IMR-90 (cell line): ENCODE results near the gene TMEM259. TPM values are rescaled to one million over a fixed set of nuclear protein-coding genes. Genes with fewer than 3 reads are reported as not detected.

Experiments used
- ATAC-seq: fragments of 200-7000 bp; cut with Tn5 transposase; 2 replicates; pipeline ENCODE4 v1.9.1; 2020; ENCODE audit warnings: low read depth, mild to moderate bottlenecking, moderate library complexity
- BruUV-seq: library from RNA; stranded (reverse); fragments of 400-500 nt; replicated peaks from 2 replicates; lab custom pipeline; 2021; lab: Mats Ljungman, UMichigan
- CTCF ChIA-PET: fragments of 300-600 bp; formaldehyde crosslinking; extraction: SDS; loops from one replicate; lab custom pipeline; 2021; ENCODE audit warnings: antibody characterized with exemption; lab: Yijun Ruan, JAX
- POLR2A ChIA-PET: fragments of 300-600 bp; sonication (Branson Sonifier 250); formaldehyde crosslinking; loops from one replicate; lab custom pipeline; 2022; ENCODE audit warnings: antibody characterized with exemption; ENCODE audit not compliant: unreplicated experiment; lab: Charles Lee
- DNase-seq: peaks from one replicate; pipeline ENCODE4 v3.0.0; 2013
- H2AFZ ChIP-seq: replicated peaks from 2 replicates; pipeline ENCODE3; 2013; ENCODE audit warnings: low read length, mild to moderate bottlenecking; ENCODE audit not compliant: poor library complexity
- H2AK5ac ChIP-seq: 2 replicates; pipeline ENCODE4 v1.6.1; 2013; ENCODE audit warnings: low read depth, low read length, inconsistent platforms
- H2AK9ac ChIP-seq: replicated peaks from 2 replicates; pipeline ENCODE3; 2013; ENCODE audit warnings: mild to moderate bottlenecking, low read depth, low read length, moderate library complexity; ENCODE audit not compliant: poor library complexity
- H2BK120ac ChIP-seq: 2 replicates; pipeline ENCODE4 v1.6.1; 2013; ENCODE audit warnings: low read depth, low read length, inconsistent platforms
- H2BK15ac ChIP-seq: 3 replicates; pipeline ENCODE4 v1.6.1; 2013; ENCODE audit warnings: low read depth, low read length, inconsistent platforms
- H2BK20ac ChIP-seq: 2 replicates; pipeline ENCODE4 v1.6.1; 2013; ENCODE audit warnings: low read depth, mild to moderate bottlenecking, inconsistent platforms, low read length, moderate library complexity
- H2BK5ac ChIP-seq: 2 replicates; pipeline ENCODE4 v1.6.1; 2013; ENCODE audit warnings: mild to moderate bottlenecking, low read depth, low read length, inconsistent platforms; ENCODE audit not compliant: poor library complexity, severe bottlenecking
- H3K14ac ChIP-seq: replicated peaks from 2 replicates; pipeline ENCODE4 v1.6.1; 2013; ENCODE audit warnings: low read depth, low read length, inconsistent platforms
- H3K18ac ChIP-seq: 2 replicates; pipeline ENCODE4 v1.6.1; 2013; ENCODE audit warnings: low read depth, low read length, control low read depth
- H3K23ac ChIP-seq: 2 replicates; pipeline ENCODE4 v1.6.1; 2013; ENCODE audit warnings: low read depth, low read length, inconsistent platforms
- H3K27ac ChIP-seq: 2 replicates; pipeline ENCODE4 v1.5.1; 2013; ENCODE audit warnings: mild to moderate bottlenecking, control low read depth, low read length; ENCODE audit not compliant: insufficient read depth
- H3K27me3 ChIP-seq: 2 replicates; pipeline ENCODE4 v1.6.1; 2013; ENCODE audit warnings: low read length; ENCODE audit not compliant: control insufficient read depth, insufficient read depth
- H3K36me3 ChIP-seq: 2 replicates; pipeline ENCODE4 v1.6.1; 2013; ENCODE audit warnings: low read length, mixed read lengths; ENCODE audit not compliant: control insufficient read depth, insufficient read depth
- H3K4ac ChIP-seq: 2 replicates; pipeline ENCODE4 v1.6.1; 2013; ENCODE audit warnings: low read depth, low read length, inconsistent platforms
- H3K4me1 ChIP-seq: 2 replicates; pipeline ENCODE4 v1.6.1; 2013; ENCODE audit warnings: low read length, mixed read lengths; ENCODE audit not compliant: control insufficient read depth, insufficient read depth
- H3K4me2 ChIP-seq: 2 replicates; pipeline ENCODE4 v1.6.1; 2013; ENCODE audit warnings: low read depth, mild to moderate bottlenecking, control low read depth, low read length, moderate library complexity
- H3K4me3 ChIP-seq: 2 replicates; pipeline ENCODE4 v1.5.1; 2013; ENCODE audit warnings: low read depth, mild to moderate bottlenecking, control low read depth, low read length, moderate library complexity; ENCODE audit not compliant: insufficient read depth
- H3K56ac ChIP-seq: 2 replicates; pipeline ENCODE4 v1.6.1; 2013; ENCODE audit warnings: low read length, inconsistent platforms; ENCODE audit not compliant: insufficient read depth; ENCODE audit errors: extremely low read depth
- H3K79me1 ChIP-seq, 2 experiments: 2 replicates each; pipeline ENCODE4 v1.6.1; 2013; ENCODE audit warnings: low read length in 2 of 2, inconsistent platforms in 1 of 2, low read depth in 1 of 2
- H3K9ac ChIP-seq: 2 replicates; pipeline ENCODE4 v1.6.1; 2013; ENCODE audit warnings: low read depth, low read length, control low read depth
- H3K9me1 ChIP-seq: 2 replicates; pipeline ENCODE4 v1.6.1; 2013; ENCODE audit warnings: low read length, inconsistent platforms; ENCODE audit not compliant: insufficient read depth
- H3K9me3 ChIP-seq: 2 replicates; pipeline ENCODE4 v1.6.1; 2013; ENCODE audit warnings: low read length; ENCODE audit not compliant: control insufficient read depth, insufficient read depth
- H4K20me1 ChIP-seq: 2 replicates; pipeline ENCODE4 v1.6.1; 2013; ENCODE audit warnings: low read length, inconsistent platforms; ENCODE audit not compliant: insufficient read depth
- H4K5ac ChIP-seq: 2 replicates; pipeline ENCODE4 v1.6.1; 2013; ENCODE audit warnings: mild to moderate bottlenecking, low read depth, low read length, control low read depth
- H4K8ac ChIP-seq, 2 experiments: 2 replicates each; pipeline ENCODE4 v1.6.1; 2013; ENCODE audit warnings: low read depth in 2 of 2, low read length in 2 of 2, control low read depth in 1 of 2, inconsistent platforms in 1 of 2
- H4K91ac ChIP-seq: 2 replicates; pipeline ENCODE4 v1.6.1; 2013; ENCODE audit warnings: low read depth, low read length, inconsistent platforms; ENCODE audit not compliant: insufficient read depth
- FOS ChIP-seq: fragments of 150-350 bp; IDR thresholded peaks from 2 replicates; pipeline ENCODE4 v1.6.1; 2016; ENCODE audit warnings: low read depth, low read length
- MAFK ChIP-seq: IDR thresholded peaks from 2 replicates; pipeline ENCODE4 v1.6.1; 2012; ENCODE audit warnings: low read depth, low read length, improper control_type of control experiment
- RCOR1 ChIP-seq: IDR thresholded peaks from 2 replicates; pipeline ENCODE4 v1.6.1; 2012; ENCODE audit warnings: mild to moderate bottlenecking, low read length, improper control_type of control experiment; ENCODE audit not compliant: insufficient replicate concordance
- RFX5 ChIP-seq: IDR thresholded peaks from 2 replicates; pipeline ENCODE4 v1.8.0; 2012; ENCODE audit warnings: low read depth, mild to moderate bottlenecking, low read length, moderate library complexity
- WGBS, 2 experiments: methylation state at CpG; one replicate each; pipeline versions ENCODE4 v1.1.5 to v1.1.7; 2013; ENCODE audit warnings: missing lambda C conversion rate in 2 of 2; ENCODE audit not compliant: insufficient read length in 1 of 2; ENCODE audit errors: extremely low coverage in 2 of 2; 5-methylcytosine and 5-hydroxymethylcytosine counted together
- dilution Hi-C: fragments of 300-500 bp; cut with HindIII; formaldehyde crosslinking; loops from one replicate; pipeline ENCODE4 v1.14.3; 2018; ENCODE audit warnings: low sequenced_read_pairs; ENCODE audit not compliant: unreplicated experiment
- in situ Hi-C: fragments of 300-500 bp; cut with MboI; formaldehyde crosslinking; loops from 3 replicates; pipeline ENCODE4 v1.14.3; 2019; ENCODE audit warnings: low sequenced_read_pairs, inconsistent platforms, mixed read lengths
- intact Hi-C: fragments of 100-400 bp; cut with micrococcal nuclease; formaldehyde crosslinking; loops from 2 replicates; pipeline ENCODE4 v1.10.0; 2022
- polyA plus RNA-seq, 3 experiments: library from polyadenylated mRNA; depleted of rRNA; stranded (reverse); fragments of >200 nt; gene quantifications; 2 replicates each; pipeline ENCODE4 v1.2.3, GENCODE V29; 2012; ENCODE audit warnings: low replicate concordance in 1 of 3
- total RNA-seq: library from RNA; depleted of rRNA; stranded (reverse); fragments of >200 nt; gene quantifications from 2 replicates; pipeline ENCODE4 v1.2.3, GENCODE V29; 2012
- TF ChIP-seq, protein P1 (sequence below): fragments of 150-350 bp; IDR thresholded peaks from 2 replicates; pipeline ENCODE4 v1.6.1; 2017; ENCODE audit warnings: mild to moderate bottlenecking, antibody characterized with exemption, low read length, low read depth

Gene TMEM259
- total and polyA plus RNA-seq, 2 of the 4 experiments (the other 2 are of a cell fraction): 22.6 to 153 TPM

DNA sequence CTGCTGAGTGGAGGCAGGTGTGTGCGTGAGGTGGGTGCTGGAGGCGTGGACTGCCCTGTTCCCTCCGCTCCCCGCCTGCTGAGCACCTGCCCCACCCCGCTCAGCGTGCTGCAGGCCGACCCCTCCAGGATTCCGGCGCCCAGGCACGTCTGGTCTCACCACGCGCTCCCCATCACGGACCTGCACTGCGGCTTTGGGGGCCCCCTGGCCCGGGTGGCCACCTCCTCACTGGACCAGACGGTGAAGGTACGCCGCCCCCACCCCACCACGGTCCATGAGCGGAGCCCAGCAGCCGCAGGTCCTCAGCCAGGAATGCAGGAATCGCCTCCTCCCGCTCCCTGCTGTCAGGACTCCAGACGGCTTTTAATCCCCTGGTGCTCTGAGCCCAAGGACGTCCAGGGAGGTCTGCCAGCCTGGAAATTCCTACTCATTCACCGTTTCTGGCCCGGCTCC lies 30.8 kb downstream of the TMEM259 start:
- DNase-seq: no peak
- Histone ChIP-seq H4K5ac (no peak overlapping the region), H3K9me3 (no peaks in the 10 kb centered on the region), H3K4me2 (no peak overlapping the region), H2BK15ac (no peak overlapping the region), H3K9ac (no peak overlapping the region), H2AK5ac (no peak overlapping the region), H4K91ac (no peak overlapping the region), H3K4me1 (no peaks in the 10 kb centered on the region; the same call in 1 of the 2 replicates), H3K14ac (no peak overlapping the region), H2BK120ac (no peak overlapping the region), H3K23ac (no peak overlapping the region), H3K27ac (no peak overlapping the region), H2BK20ac (no peak overlapping the region), H4K8ac (no peak overlapping the region), H3K4me3 (no peak overlapping the region), H2AK9ac (no peak overlapping the region), H4K20me1 (peaks cover 3% of the 10 kb centered on the region), H3K56ac (no peak overlapping the region), H3K79me1 (peaks cover 0 to 19% of the 10 kb centered on the region in 2 experiments; a peak in 3 of 4 replicates), H3K27me3 (no peaks in the 10 kb centered on the region), H3K9me1 (no peaks in the 10 kb centered on the region), H3K36me3 (peaks cover 51% of the 10 kb centered on the region), H2BK5ac (no peak overlapping the region), H3K18ac (no peak overlapping the region), H2AFZ (peak overlapping the region; percentile 43), H3K4ac (no peak overlapping the region)
- 90% methylated on average over 18 of the region's 27 CpGs; no CpG with 5 or more reads in 1 of the 2 experiments for WGBS, 2 experiments
- no TSS peak for BruUV-seq
- intact Hi-C loops (no loop called here), in situ Hi-C loops (no loop called here), dilution Hi-C loops (no loop called here)
- ATAC-seq: no peak
- CTCF ChIA-PET: no interaction called here
- TF ChIP-seq RFX5: no peak
- TF ChIP-seq, protein P1, sequence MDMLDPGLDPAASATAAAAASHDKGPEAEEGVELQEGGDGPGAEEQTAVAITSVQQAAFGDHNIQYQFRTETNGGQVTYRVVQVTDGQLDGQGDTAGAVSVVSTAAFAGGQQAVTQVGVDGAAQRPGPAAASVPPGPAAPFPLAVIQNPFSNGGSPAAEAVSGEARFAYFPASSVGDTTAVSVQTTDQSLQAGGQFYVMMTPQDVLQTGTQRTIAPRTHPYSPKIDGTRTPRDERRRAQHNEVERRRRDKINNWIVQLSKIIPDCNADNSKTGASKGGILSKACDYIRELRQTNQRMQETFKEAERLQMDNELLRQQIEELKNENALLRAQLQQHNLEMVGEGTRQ: no peak
- TF ChIP-seq MAFK: no peak
- no peak for TF ChIP-seq FOS
- TF ChIP-seq RCOR1: no peak
- POLR2A ChIA-PET: no interaction called here
